GM12864 (cell line): ENCODE measurements around the gene NFYC.

Source experiments
- DNase-seq: peaks from one replicate; pipeline ENCODE4 v3.0.0-alpha.2; 2011; ENCODE audit warnings: low read depth
- H3K4me3 ChIP-seq: 2 replicates; pipeline ENCODE4 v1.5.1; 2011; ENCODE audit warnings: mild to moderate bottlenecking, low read depth, low read length, control low read depth
- TF ChIP-seq, protein P1 (sequence below): IDR thresholded peaks from 2 replicates; pipeline ENCODE4 v1.5.1; 2011; ENCODE audit warnings: low read depth, mild to moderate bottlenecking, moderate library complexity, low read length, control low read depth, inconsistent platforms; ENCODE audit errors: missing control alignments

Gene NFYC

DNA sequence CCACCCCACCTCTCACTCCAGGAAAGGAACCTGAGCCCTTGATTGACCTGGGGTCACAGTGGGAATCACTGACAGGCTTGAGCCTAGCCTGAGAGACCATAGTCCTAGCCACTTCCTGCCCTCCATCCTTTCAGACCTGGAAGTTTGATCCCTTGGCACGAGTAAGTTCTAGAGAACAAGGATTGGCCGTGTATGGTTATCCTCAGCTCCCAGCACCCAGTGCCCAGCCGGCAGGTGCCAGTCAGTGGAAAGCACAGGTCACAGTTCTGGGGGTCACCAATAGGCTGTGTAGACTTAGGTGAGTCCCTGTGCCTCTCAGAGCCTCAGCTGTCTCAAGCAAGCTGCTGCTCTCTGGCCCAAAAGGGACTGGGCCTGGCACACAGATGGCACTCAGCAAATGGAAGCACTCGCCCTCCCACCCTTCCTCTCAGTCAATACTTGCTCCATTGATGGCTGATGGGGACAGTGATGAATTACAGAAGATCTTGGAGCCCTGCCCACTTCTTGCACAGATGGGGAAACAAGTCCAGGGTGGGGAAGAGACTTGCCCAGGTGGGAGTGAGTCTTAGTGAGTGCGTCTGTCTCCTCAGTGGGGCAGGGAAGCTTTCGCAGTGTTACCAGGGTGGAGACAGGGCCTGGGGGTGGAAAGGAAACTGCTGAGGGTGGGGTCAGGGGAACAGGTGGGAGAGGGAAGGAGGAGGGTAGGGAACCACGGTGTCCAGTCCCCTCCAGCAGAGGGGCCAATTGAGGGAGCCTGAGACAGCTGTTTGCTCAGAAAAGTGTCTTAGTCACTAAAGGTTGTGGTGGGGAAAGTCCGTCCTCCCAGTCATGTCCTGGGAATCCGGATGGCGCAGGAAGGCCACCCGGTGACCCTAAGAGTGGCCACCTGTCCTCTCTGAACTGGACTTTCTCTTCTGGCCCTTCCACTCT, 89.4 kb downstream of the NFYC start:
- TF ChIP-seq, protein P1, sequence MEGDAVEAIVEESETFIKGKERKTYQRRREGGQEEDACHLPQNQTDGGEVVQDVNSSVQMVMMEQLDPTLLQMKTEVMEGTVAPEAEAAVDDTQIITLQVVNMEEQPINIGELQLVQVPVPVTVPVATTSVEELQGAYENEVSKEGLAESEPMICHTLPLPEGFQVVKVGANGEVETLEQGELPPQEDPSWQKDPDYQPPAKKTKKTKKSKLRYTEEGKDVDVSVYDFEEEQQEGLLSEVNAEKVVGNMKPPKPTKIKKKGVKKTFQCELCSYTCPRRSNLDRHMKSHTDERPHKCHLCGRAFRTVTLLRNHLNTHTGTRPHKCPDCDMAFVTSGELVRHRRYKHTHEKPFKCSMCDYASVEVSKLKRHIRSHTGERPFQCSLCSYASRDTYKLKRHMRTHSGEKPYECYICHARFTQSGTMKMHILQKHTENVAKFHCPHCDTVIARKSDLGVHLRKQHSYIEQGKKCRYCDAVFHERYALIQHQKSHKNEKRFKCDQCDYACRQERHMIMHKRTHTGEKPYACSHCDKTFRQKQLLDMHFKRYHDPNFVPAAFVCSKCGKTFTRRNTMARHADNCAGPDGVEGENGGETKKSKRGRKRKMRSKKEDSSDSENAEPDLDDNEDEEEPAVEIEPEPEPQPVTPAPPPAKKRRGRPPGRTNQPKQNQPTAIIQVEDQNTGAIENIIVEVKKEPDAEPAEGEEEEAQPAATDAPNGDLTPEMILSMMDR: no peak
- no peak overlapping the region for H3K4me3 ChIP-seq
- DNase-seq: no peak

DNA sequence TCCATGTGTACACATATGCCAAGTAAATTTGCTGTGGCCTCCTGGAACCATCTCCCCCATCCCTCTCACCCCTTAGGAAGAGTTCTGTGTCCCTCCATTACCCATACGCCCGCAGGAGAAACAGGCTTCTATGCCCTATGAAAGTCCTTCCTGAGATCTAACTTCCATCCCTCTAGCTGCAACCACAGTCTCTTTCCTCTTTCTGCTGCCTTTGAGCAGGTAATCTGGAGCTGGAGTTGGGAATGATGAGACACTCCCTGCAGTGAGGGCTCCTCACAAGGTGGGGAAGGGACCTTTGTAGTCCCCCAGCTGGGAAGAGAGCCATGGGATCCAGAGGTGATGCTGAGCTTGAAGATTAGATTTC, 90.1 kb downstream of the NFYC start:
- TF ChIP-seq, protein P1: no peak
- H3K4me3 ChIP-seq: no peak overlapping the region
- no peak for DNase-seq

DNA sequence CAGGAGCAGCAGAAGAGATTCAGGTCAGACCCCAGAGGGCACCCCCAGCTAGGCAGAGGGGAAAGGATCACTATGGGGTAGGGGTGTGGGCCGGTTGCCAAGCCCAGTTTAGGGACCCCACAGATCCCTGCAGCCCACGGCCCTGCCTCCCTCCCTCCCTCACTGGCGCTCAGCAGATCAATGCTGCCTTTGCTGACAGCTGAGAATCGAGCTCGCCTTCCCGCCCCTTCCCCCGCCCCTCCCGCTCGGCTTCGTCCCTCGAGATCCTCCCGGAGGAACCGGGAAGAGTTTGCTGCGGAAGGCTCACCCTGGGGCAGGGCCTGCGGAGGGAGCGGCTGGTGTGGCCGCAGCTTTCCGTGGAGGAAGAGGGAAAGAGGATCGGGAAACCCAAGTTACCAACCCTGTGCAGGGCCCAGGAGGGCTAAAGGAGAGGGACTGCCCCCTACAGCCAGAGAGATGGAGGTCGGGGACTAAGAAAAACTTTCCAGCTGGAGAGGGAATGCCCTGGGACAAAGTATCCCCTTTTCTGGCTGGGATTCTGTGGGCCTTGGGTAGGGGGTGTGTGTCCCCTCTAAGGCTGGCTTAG, 91.0 kb downstream of the NFYC start:
- no peak overlapping the region for H3K4me3 ChIP-seq
- DNase-seq: no peak
- TF ChIP-seq, protein P1: no peak

DNA sequence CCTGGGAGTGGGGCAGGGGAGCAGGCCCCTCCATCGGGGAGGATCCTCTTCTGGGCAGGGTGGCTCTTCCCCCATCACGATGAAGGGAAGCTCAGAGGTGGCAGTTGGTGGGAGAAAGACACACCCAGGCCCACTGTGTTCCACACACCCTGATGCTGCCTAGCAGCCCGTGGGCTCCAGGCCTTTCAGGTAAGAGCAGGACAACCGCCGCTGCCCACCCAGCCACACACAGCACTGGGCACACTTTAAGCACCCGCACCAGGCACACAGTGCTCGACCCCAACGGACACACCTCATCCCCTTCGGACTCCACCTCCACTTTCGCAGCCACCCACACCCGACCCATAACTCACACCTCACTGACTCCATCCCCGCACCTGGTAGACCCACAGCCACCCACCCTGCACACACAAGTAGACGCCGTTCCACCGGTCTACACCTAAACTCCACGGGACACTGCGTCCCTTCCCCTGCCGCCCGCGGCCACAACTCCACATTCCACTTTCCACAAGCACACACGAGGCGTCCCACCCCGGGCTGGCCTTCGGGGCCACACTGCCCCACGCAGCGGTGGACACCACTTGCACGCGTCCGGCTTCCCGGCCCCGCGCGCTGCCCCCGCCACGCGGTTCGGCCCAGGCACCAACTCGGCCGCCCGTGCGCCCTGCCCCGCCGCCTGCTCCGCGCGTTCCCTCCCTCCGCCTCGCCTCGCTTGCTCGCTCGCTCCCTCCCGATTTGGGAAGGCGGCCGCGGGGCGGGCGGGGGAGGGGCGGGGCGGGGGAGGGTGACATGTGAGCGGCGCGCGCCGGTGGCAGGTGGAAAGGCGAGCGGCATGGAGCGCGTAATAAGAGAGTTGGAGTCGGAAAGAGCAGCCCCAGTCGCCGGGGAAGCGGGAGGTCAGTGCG, 91.7 kb downstream of the NFYC start, which contains the start of gene KCNQ4:
Gene KCNQ4, plus strand, starts transcription at position 787 of the 905 bp plus-strand sequence. CDS start 307 bp downstream, outside the sequence.
- DNase-seq: no peak
- TF ChIP-seq, protein P1: no peak
- H3K4me3 ChIP-seq: peak within 1 kb of the TSS; percentile 37

DNA sequence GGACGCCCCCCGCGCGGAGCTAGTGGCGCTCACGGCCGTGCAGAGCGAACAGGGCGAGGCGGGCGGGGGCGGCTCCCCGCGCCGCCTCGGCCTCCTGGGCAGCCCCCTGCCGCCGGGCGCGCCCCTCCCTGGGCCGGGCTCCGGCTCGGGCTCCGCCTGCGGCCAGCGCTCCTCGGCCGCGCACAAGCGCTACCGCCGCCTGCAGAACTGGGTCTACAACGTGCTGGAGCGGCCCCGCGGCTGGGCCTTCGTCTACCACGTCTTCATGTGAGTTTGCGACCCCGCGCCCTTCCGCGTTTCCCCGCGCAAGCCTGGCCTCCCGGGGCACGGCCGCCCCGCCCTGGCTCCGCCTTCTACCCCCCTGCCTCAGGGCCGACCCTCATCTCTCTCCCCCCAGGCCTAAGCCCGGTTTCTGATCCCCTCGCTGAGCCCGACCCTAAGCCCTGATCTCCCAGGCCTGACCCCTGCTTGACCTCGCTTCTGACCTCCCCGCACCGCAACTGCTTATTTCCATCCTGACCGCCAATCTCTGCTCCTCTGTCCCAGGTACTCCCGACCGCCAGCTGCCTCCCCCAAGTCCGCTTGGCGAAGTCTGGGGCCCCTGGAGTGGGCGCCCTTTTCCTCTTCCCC, 92.8 kb downstream of the NFYC start:
- TF ChIP-seq, protein P1: no peak
- H3K4me3 ChIP-seq: peak overlapping the region; percentile 37
- no peak for DNase-seq

DNA sequence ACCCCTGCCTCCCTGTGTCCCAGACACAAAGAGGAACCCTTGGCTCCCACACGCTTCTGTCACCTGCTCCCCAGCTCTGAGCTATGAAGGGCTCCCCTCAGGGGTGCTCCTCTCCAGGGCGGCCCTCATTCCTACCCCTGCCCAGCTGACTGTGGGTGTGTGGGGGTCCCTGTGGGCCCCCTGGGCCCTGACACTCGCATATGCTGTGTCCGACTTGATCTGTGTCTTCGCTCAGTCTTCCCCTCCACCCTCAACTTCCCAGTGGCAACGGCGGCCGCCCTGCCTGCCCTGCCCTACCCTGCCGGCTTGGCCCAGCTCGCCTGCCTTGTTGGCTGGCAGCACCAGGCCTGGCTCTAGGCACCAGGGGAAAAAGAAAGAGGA, 93.3 kb downstream of the NFYC start:
- H3K4me3 ChIP-seq: no peak overlapping the region

More for the DNA sequence above, 93.3 kb downstream of the NFYC start:
- DNase-seq: no peak
- TF ChIP-seq, protein P1: no peak
